GM12874 (cell line): ENCODE measurements around the gene FBN2.

Source experiments
- TF ChIP-seq, protein P1 (sequence below): IDR thresholded peaks from 2 replicates; pipeline ENCODE4 v1.5.1; 2011; ENCODE audit warnings: low read depth, mild to moderate bottlenecking, control low read depth, low read length, moderate library complexity; ENCODE audit not compliant: insufficient read depth

Gene FBN2

DNA sequence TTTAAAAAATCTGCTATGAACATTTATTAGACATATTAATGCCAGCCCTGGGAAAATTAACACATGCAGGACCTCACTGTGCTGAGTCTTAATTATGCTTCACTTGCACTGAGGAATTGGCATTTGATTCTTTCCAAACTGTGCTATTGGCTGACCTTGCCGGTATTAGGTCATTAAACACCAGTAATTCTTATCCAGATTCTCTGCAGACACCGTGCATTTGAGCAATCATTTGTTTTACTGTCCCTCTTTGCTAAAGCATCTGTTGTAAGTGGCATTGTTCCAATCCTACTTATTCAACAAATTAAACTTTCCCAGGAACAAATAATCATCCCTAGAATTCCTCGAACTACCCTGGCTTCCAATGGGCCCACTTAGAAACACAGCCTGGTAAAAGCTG is 309.5 kb downstream of the FBN2 start:
- TF ChIP-seq, protein P1, sequence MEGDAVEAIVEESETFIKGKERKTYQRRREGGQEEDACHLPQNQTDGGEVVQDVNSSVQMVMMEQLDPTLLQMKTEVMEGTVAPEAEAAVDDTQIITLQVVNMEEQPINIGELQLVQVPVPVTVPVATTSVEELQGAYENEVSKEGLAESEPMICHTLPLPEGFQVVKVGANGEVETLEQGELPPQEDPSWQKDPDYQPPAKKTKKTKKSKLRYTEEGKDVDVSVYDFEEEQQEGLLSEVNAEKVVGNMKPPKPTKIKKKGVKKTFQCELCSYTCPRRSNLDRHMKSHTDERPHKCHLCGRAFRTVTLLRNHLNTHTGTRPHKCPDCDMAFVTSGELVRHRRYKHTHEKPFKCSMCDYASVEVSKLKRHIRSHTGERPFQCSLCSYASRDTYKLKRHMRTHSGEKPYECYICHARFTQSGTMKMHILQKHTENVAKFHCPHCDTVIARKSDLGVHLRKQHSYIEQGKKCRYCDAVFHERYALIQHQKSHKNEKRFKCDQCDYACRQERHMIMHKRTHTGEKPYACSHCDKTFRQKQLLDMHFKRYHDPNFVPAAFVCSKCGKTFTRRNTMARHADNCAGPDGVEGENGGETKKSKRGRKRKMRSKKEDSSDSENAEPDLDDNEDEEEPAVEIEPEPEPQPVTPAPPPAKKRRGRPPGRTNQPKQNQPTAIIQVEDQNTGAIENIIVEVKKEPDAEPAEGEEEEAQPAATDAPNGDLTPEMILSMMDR: no peak

DNA sequence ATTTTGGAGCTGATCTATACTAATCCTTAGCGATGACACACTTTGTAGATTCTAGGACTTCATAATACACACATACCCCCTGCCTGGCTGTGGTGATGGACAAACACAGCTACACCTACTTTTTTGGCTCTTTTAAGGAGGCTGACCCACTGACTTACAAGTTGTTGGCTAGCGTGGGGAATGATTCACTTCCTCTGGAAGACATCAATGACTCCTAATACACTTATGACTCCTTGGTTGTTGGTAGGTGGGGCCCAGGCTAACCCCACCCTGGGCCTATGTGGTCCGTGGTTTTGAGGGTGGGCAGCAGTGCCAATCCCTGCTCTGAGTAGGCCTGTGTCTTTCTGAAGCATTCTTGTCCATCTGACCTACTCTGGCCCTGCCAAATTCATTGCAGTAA is 310.0 kb downstream of the FBN2 start:
- TF ChIP-seq, protein P1: no peak

DNA sequence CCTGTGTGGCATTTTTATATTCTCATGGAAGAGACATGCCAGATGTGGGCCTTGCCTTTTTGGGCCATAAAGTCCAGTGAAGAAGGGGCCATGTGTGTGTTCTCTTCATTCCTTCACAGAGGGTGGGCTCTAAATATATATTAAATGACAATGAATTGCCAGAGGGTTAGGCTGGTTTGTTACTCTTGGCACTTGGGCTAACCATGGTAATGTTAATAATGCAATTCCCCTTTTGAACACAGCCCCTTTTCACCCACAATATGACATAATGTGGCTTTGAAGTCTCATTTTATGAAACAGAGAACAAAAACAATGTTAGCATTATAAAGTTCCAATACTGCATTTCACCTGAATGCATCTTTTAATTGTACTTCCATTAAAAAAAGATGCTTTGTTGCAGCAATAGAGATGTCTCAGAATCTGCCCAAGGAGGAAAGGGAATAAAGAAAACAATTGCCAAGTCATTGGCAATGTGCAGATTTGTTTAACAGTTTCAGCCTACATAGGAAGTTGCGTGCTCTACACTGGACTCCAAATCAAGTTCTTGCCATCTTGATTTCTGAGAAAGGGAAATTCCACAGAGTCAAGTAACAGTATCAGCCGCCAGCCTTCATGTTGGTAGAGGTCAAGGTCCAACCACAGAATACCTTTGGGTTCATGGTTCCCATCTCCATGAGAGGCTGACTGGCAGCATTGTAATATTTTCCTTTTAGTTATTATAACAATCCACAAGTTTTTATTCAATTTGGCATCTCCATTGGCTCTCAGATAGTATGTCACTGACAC is 312.6 kb downstream of the FBN2 start:
- TF ChIP-seq, protein P1: no peak

DNA sequence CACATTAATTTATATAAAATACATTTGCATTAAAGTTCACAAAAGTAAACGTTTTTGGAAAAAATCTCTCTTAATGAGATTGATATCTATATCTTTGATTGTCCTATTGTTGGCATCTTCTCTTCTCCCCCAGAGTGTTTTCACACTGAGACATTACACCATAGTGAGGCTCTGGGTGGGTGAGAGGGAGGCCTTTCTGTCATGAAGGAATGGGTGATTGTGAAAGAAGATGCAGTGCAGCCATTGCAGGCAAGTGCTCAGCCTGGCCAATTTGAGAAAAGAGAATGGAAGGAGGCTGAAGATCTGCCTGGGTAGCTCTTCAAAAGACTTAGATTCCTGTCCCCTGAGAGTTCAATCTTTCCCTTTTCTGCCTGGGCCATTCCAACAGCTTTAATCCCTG is 313.7 kb downstream of the FBN2 start:
- TF ChIP-seq, protein P1: no peak

DNA sequence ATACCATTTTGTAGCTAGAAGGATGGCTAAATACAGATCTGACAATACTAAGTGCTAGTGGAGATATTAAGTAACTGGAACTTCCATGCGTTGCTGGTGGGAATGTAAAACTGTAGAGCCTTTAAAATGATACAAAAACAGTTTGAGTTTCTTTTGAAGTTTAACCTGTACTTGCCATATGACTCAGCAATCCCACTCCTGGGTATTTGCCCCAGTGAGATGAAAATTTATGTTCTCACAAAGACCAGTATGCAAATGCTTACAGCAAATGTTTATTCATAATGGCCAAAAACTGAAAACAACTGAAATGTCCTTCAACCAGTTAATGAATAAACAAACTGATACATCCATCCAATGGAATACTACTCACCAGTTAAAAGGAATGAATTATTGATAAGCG is 317.2 kb downstream of the FBN2 start:
- TF ChIP-seq, protein P1: no peak

DNA sequence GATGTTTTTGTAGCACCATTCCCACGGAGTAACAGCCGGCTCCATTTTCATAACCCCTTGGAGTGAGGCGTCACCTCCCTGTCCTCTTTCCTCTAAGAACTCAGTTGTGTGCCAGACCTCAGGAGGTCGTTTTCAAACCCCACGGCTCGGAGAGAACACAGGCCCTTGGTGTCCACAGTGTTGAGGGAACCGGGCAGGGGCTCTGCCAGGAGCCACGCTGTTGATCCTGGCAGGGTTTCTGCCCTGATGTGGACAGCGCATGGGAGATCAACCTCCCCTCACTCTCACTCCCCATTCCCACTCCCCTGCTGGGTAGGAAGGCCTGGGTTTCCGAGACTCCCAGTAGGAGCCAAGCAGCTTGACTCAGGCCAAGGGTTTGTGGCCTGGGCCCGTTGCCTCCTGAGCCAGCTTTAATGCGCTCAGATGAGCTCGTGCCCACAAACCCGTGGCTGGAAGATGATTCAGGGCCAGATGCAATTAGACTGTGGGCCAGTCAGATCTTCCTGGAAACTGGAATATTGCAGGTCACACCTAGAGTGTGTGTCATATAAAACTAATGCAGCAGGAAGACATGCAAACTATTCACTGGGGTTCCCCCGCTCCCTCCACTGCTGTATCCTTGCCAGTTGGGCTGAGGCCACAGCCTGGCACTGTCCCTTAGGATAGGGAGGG is 321.0 kb downstream of the FBN2 start:
- TF ChIP-seq, protein P1: no peak

DNA sequence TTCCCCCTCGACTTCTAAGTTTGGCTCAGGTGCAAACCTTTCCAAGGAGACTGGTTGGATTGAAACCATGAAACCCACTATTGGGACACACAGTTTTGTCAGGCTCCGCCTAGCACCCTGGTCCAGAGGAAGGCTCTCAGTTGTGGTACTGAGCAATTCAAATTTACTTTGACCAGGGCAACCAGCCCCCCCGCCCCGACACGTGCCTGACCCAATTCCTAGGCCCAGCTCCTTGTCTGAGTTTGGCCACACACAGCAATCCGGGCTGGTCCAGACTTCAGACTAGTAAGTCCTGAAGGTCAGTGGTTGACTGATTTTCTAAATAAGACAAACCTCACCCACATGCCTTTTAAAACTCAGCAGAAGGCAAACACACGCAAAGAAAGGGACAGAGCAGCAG is 321.8 kb downstream of the FBN2 start:
- TF ChIP-seq, protein P1: no peak
